Measurements from ENCODE around the gene MALRD1.
"Not testable (repeated sequence)": the region's sequence is repeated elsewhere in the genome, so short reads cannot be mapped to it uniquely, and the experiment has no call there.

MALRD1 gene

GRCh38 chr10:19730167-19730906 lies 681.7 kb downstream of the MALRD1 start:
- no peak for DNase-seq

GRCh38 chr10:19730907-19731217 lies 682.3 kb downstream of the MALRD1 start:
- no peak for DNase-seq

GRCh38 chr10:19731560-19731959 lies 683.0 kb downstream of the MALRD1 start:
- no peak for DNase-seq

- no peak for DNase-seq
Measured at GRCh38 chr10:19738440-19738839, 689.8 kb downstream of the MALRD1 start.

- DNase-seq = not testable (repeated sequence)
Measured at GRCh38 chr10:19739232-19739631, 690.6 kb downstream of the MALRD1 start.

- DNase-seq = not testable (repeated sequence)
Measured at GRCh38 chr10:19742144-19742543, 693.5 kb downstream of the MALRD1 start.

- DNase-seq = no peak
Measured at GRCh38 chr10:19745672-19746071, 697.1 kb downstream of the MALRD1 start.

- no peak for DNase-seq
Measured at GRCh38 chr10:19749185-19749729, 700.7 kb downstream of the MALRD1 start.

GRCh38 chr10:19750972-19751371 lies 702.4 kb downstream of the MALRD1 start:
- no peak for DNase-seq

GRCh38 chr10:19756919-19757318 lies 708.3 kb downstream of the MALRD1 start:
- DNase-seq = no peak

- DNase-seq = no peak
Measured at GRCh38 chr10:19762026-19762425, 713.4 kb downstream of the MALRD1 start.

GRCh38 chr10:19764111-19764510 lies 715.5 kb downstream of the MALRD1 start:
- no peak for DNase-seq

- no peak for DNase-seq
Measured at GRCh38 chr10:19767876-19768275, 719.3 kb downstream of the MALRD1 start.

- DNase-seq = not testable (repeated sequence)
Measured at GRCh38 chr10:19769826-19770225, 721.2 kb downstream of the MALRD1 start.

GRCh38 chr10:19772972-19773371 lies 724.4 kb downstream of the MALRD1 start:
- DNase-seq = no peak

GRCh38 chr10:19775296-19775695 lies 726.7 kb downstream of the MALRD1 start:
- no peak for DNase-seq

- no peak for DNase-seq
Measured at GRCh38 chr10:19777806-19778205, 729.2 kb downstream of the MALRD1 start.

- DNase-seq = no peak
Measured at GRCh38 chr10:19778996-19779395, 730.4 kb downstream of the MALRD1 start.

GRCh38 chr10:19782430-19783089 lies 734.0 kb downstream of the MALRD1 start:
- DNase-seq = no peak

- DNase-seq = no peak
Measured at GRCh38 chr10:19783721-19784120, 735.1 kb downstream of the MALRD1 start.
